AG04449 (cell line): ENCODE measurements around the gene KCP.

Source experiments
- CTCF ChIA-PET: fragments of 350-600 bp; formaldehyde crosslinking; extraction: SDS; loops from one replicate; lab custom pipeline; 2021; ENCODE audit warnings: antibody characterized with exemption; lab: Yijun Ruan, JAX
- POLR2A ChIA-PET: fragments of 400-600, 350-600 bp; formaldehyde crosslinking; extraction: SDS; loops from one replicate; lab custom pipeline; 2020; ENCODE audit warnings: antibody characterized with exemption, inconsistent platforms; lab: Yijun Ruan, JAX
- DNase-seq: peaks from one replicate; pipeline ENCODE4 v3.0.0-alpha.2; 2010; ENCODE audit warnings: low read depth, low spot score
- H3K4me3 ChIP-seq: 2 replicates; pipeline ENCODE4 v1.5.1; 2011; ENCODE audit warnings: low read depth, mild to moderate bottlenecking, control low read depth, low read length
- TF ChIP-seq, protein P1 (sequence below): IDR thresholded peaks from one replicate; pipeline ENCODE4 v1.5.1; 2011; ENCODE audit warnings: mild to moderate bottlenecking, moderate library complexity, low read length, control low read depth, inconsistent platforms; ENCODE audit not compliant: insufficient read depth; ENCODE audit errors: missing control alignments

KCP gene

GRCh38 chr7:128862571-128863432 is 47.7 kb downstream of the KCP start, which contains the start of gene ATP6V1F:
Gene ATP6V1F, plus strand, starts transcription at chr7:128862856. Its CDS starts 49 bp downstream, at chr7:128862905.
- ChIA-PET CTCF (interaction anchor here (0.7 to 17.9 kb wide), 16 partner anchors 9 to 228 kb away, joined by 3 to 203 read pairs (median 4); no protein-coding TSS in a partner anchor), POLR2A (interaction anchor here (0.5 to 2.7 kb wide), 6 partner anchors 19 to 204 kb away, joined by 3 to 20 read pairs (median 6); no protein-coding TSS in a partner anchor)
- TF ChIP-seq, protein P1, sequence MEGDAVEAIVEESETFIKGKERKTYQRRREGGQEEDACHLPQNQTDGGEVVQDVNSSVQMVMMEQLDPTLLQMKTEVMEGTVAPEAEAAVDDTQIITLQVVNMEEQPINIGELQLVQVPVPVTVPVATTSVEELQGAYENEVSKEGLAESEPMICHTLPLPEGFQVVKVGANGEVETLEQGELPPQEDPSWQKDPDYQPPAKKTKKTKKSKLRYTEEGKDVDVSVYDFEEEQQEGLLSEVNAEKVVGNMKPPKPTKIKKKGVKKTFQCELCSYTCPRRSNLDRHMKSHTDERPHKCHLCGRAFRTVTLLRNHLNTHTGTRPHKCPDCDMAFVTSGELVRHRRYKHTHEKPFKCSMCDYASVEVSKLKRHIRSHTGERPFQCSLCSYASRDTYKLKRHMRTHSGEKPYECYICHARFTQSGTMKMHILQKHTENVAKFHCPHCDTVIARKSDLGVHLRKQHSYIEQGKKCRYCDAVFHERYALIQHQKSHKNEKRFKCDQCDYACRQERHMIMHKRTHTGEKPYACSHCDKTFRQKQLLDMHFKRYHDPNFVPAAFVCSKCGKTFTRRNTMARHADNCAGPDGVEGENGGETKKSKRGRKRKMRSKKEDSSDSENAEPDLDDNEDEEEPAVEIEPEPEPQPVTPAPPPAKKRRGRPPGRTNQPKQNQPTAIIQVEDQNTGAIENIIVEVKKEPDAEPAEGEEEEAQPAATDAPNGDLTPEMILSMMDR: no peak
- H3K4me3 ChIP-seq: peak within 1 kb of the TSS; percentile 85
- DNase-seq: peak; percentile 71

DNA sequence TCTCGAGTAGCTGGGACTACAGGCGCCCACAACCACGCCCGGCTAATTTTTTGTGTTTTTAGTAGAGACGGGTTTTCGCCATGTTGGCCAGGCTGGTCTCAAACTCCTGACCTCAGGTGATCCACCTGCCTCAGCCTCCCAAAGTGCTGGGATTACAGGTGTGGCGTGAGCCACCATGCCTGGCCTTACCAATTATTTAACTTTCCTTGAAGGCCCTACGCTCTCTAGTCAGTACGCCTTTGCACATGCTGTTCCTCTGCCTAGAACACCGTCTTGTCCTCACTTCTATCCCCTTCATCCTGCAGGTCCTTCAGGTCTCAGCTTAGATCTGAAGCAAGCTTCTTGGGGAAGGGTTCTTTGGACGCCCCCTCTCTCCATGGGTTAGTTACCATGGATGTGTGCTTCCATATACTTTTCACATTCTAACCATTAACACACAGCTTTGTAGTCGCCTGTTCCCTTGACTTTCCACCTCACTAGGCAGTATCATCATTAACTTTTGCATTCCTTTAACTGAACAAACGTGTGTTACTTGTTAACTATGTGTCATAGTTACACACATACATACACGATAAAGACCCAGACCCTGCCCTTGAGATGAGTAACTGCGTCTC is 48.4 kb downstream of the KCP start:
- CTCF ChIA-PET: interaction anchor here (0.6 to 17.9 kb wide), 11 partner anchors 10 to 229 kb away, joined by 3 to 203 read pairs (median 4); no protein-coding TSS in a partner anchor
- peak overlapping the region; percentile 49 for H3K4me3 ChIP-seq
- POLR2A ChIA-PET: interaction anchor here (1.2 to 2.7 kb wide), 5 partner anchors 15 to 33 kb away, joined by 4 to 20 read pairs (median 6); no protein-coding TSS in a partner anchor
- no peak for DNase-seq
- TF ChIP-seq, protein P1: no peak

DNA sequence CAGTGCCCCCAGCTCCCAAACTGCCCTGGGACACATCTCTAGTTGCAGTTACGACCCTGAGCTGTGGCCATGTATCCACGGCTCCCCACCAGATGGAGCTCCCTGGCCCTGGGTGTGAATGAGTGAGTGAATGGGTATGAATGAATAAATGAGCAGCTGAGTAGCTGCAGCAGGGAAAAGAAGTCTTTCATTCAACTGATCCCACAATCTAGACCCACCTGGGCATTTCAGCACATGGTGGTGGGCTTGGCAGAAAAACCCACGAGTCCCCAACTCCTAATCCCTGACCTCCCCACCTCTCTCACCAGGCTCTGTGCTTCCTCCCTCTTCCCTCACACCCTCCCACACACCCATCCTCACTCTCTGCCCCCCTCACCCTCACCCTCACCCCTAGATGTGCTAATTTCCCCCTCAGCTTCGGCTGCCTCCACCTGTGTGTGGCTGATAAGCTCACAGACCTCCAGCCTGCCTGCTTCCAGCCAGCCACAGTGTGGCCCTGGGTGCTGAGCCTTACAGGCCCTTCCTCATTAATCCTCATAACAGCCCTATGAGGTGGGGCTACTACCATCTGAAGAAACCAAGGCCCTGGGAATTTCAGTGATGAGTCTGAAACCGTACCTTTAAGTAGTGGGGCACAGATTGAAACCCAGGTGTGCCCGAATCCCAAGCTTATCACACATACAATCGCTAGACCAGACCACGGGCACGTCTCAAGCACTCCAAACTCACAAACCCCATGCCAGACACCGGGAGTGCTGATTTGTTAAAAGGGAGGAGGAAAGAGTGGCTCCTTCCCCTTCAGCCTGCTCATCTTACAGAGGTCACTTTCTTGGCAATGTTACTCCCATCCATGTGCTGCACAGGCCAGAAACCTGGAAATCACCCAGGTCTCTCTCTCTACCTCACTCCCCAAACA is 50.1 kb downstream of the KCP start:
- ChIA-PET POLR2A (interaction anchor here (0.6 to 1.6 kb wide), 5 partner anchors 10 to 31 kb away, joined by 3 to 5 read pairs (median 3); no protein-coding TSS in a partner anchor), CTCF (interaction anchor here (1.1 to 17.9 kb wide), 4 partner anchors 12 to 232 kb away, joined by 7 to 203 read pairs (median 28); no protein-coding TSS in a partner anchor)
- no peak overlapping the region for H3K4me3 ChIP-seq
- no peak for DNase-seq
- TF ChIP-seq, protein P1: peak; percentile 18

DNA sequence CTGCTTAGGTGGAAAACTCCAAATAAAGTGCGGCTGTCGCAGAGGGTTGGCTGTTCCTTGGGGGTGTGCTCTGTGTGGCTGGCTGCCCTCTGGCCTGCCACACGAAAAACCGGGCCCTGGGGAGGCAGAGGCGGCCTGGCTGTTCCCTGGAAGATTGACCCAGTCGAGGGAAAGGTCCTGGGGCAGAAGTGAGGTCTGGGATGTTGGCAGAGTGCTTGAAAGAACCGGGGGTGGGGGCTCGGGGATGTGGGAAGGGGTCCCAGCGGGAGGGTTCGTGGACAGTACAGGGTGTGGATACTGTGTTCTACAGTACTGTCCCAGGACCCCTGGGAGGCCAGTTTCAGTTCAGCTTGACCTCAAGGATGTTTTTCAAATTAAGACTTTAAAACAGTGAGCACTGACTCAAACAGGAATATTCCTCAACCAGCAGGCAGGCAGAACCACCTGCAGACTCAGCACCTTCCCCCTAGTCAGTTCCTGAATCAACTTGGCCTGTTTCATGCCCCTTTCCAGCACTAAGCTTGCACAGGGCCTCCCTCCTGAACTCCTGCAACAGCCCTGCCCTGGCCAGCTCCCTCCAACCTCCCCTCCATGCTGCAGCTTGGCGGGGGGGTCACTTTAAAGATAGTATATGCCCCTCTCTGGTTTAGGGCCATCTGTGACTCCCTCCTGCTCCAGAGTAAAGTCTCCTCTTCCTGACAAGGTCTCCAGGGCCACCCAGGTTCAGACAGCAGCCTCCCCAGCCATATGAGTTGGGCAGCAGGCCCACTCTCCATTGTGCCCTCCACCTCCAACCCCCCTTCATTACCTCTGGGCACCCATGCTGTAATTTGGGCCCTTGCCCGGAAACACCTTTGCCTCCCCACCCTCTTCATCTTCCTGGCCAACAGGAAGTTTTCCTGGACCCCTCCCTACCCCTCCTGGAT is 51.0 kb downstream of the KCP start:
- TF ChIP-seq, protein P1: no peak
- CTCF ChIA-PET: interaction anchor here (1.1 to 17.9 kb wide), 4 partner anchors 13 to 233 kb away, joined by 7 to 203 read pairs (median 28); no protein-coding TSS in a partner anchor
- POLR2A ChIA-PET: interaction anchor here (0.8 to 1.1 kb wide), 2 partner anchors 9 to 30 kb away, joined by 3 read pairs; no protein-coding TSS in a partner anchor

More for the DNA sequence above, 51.0 kb downstream of the KCP start:
- DNase-seq: no peak
- no peak overlapping the region for H3K4me3 ChIP-seq
